RWPE2 (cell line): ENCODE results near the gene SLC29A3.

Experiments
- ATAC-seq: fragments of 200-7000 bp; cut with Tn5 transposase; 3 replicates; pipeline ENCODE4 v1.9.1; 2021; ENCODE audit warnings: low read depth
- DNase-seq: peaks from one replicate; pipeline ENCODE4 v3.0.0-alpha.2; 2020; ENCODE audit warnings: low spot score
- H3K27ac ChIP-seq: fragments of 450-650 bp; 2 replicates; pipeline ENCODE4 v1.5.1; 2017; ENCODE audit warnings: mild to moderate bottlenecking; ENCODE audit not compliant: poor library complexity, severe bottlenecking
- H3K27me3 ChIP-seq: fragments of 250-450 bp; sonication (Bioruptor Pico); 2 replicates; pipeline ENCODE4 v1.5.1; 2021; ENCODE audit warnings: mild to moderate bottlenecking, moderate library complexity; ENCODE audit not compliant: insufficient read depth, poor library complexity, severe bottlenecking
- H3K36me3 ChIP-seq: fragments of 250-450 bp; sonication (Bioruptor Pico); 2 replicates; pipeline ENCODE4 v1.5.1; 2020; ENCODE audit warnings: low read depth, mild to moderate bottlenecking, moderate library complexity
- H3K4me1 ChIP-seq: fragments of 250-450 bp; sonication (Bioruptor Pico); 2 replicates; pipeline ENCODE4 v1.5.1; 2021; ENCODE audit warnings: mild to moderate bottlenecking, moderate library complexity; ENCODE audit not compliant: insufficient read depth, poor library complexity, severe bottlenecking
- H3K4me3 ChIP-seq: fragments of 250-450 bp; sonication (Bioruptor Pico); 2 replicates; pipeline ENCODE4 v1.5.1; 2021; ENCODE audit warnings: mild to moderate bottlenecking, moderate library complexity; ENCODE audit not compliant: severe bottlenecking
- H3K9me3 ChIP-seq: fragments of 250-450 bp; sonication (Bioruptor Pico); 2 replicates; pipeline ENCODE4 v1.5.1; 2021; ENCODE audit warnings: mild to moderate bottlenecking, moderate library complexity; ENCODE audit not compliant: severe bottlenecking
- TF ChIP-seq, protein P1 (sequence below): fragments of 450-650 bp; IDR thresholded peaks from one replicate; pipeline ENCODE4 v1.5.1; 2017; ENCODE audit warnings: mild to moderate bottlenecking, moderate library complexity; ENCODE audit not compliant: poor library complexity, severe bottlenecking

The SLC29A3 gene

DNA sequence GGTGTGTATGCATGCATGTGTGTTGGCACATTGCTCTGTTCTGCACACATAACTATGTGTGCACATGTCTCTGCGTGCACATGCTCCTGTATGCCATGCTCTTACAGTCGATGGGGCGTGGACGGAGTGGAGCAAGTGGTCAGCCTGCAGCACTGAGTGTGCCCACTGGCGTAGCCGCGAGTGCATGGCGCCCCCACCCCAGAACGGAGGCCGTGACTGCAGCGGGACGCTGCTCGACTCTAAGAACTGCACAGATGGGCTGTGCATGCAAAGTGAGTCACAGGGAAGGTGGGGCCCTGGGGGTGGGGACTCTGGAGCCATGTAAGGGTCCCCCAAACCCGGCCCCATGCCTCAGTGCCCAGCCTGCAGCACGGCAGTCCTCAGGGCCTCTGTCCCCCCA, 30.6 kb upstream of the SLC29A3 start:
- Histone ChIP-seq H3K4me3 (no peak overlapping the region), H3K4me1 (no peaks in the 10 kb centered on the region), H3K9me3 (no peaks in the 10 kb centered on the region), H3K27ac (no peak overlapping the region), H3K27me3 (no peaks in the 10 kb centered on the region), H3K36me3 (no peaks in the 10 kb centered on the region)
- no peak for ATAC-seq
- TF ChIP-seq, protein P1, sequence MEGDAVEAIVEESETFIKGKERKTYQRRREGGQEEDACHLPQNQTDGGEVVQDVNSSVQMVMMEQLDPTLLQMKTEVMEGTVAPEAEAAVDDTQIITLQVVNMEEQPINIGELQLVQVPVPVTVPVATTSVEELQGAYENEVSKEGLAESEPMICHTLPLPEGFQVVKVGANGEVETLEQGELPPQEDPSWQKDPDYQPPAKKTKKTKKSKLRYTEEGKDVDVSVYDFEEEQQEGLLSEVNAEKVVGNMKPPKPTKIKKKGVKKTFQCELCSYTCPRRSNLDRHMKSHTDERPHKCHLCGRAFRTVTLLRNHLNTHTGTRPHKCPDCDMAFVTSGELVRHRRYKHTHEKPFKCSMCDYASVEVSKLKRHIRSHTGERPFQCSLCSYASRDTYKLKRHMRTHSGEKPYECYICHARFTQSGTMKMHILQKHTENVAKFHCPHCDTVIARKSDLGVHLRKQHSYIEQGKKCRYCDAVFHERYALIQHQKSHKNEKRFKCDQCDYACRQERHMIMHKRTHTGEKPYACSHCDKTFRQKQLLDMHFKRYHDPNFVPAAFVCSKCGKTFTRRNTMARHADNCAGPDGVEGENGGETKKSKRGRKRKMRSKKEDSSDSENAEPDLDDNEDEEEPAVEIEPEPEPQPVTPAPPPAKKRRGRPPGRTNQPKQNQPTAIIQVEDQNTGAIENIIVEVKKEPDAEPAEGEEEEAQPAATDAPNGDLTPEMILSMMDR, result no peak
- DNase-seq, result no peak

DNA sequence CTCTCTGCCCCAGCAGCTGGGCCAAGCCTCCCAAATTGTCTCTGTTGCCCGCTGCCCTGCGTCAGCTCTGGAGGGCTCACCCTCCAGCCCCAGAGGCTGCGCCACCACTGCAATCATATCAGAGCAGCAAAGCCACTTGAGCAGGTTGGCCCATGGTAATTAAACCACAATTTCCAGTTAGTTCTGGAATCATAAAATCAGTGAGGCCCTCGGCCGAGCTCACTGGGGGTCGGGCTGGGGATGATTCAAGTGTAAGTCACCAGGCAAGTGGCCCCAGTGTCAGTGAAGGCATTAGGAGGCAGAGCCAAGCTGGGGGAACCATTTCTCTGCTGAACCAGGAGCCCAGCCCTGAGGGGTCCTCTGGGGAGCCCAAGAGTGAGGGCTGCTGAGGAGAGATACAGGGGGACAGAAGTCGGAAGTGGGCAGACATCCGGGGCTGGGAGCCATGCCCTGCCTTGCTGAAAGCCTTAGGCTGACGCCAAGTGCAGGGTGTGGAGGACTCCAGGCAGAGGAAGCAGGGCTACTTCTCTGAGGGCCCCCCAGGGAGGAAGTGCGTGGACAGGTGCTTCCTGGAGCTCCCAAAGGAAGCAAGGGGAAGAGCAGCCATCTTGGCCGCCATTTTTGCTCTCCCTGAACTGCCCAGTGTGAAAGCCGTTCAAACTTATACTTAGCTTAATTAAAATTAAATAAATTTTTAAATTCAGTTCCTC, 29.5 kb upstream of the SLC29A3 start:
- no peaks in the 10 kb centered on the region for H3K4me1 ChIP-seq
- H3K4me3 ChIP-seq, result no peak overlapping the region
- no peak for DNase-seq
- no peak for ATAC-seq
- TF ChIP-seq, protein P1, result no peak
- H3K27me3 ChIP-seq, result no peaks in the 10 kb centered on the region
- H3K27ac ChIP-seq, result no peak overlapping the region
- H3K36me3 ChIP-seq, result no peaks in the 10 kb centered on the region
- H3K9me3 ChIP-seq, result no peaks in the 10 kb centered on the region

DNA sequence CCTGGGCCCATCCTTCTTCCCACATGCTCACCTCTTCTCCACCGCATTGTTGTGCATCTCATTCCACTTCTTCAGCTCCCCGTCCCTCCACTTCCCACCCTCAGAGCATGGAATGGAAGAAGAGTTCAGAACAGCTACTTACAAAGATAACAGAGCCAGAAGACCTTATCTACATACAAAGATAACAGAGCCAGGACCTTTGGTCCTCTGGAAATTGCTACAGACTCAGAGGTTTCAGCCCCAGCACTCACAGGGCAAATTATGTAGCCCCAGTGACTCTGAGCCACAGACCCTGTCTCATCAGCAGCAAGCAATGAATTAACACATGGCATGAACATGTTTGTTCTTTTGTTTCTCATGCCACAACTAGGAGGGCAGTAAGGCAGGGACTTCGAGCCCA, 28.7 kb upstream of the SLC29A3 start:
- Histone ChIP-seq H3K36me3 (no peaks in the 10 kb centered on the region), H3K4me1 (no peaks in the 10 kb centered on the region), H3K27ac (no peak overlapping the region), H3K4me3 (no peak overlapping the region), H3K27me3 (no peaks in the 10 kb centered on the region), H3K9me3 (no peaks in the 10 kb centered on the region)
- DNase-seq, result no peak
- TF ChIP-seq, protein P1, result no peak
- ATAC-seq, result no peak

DNA sequence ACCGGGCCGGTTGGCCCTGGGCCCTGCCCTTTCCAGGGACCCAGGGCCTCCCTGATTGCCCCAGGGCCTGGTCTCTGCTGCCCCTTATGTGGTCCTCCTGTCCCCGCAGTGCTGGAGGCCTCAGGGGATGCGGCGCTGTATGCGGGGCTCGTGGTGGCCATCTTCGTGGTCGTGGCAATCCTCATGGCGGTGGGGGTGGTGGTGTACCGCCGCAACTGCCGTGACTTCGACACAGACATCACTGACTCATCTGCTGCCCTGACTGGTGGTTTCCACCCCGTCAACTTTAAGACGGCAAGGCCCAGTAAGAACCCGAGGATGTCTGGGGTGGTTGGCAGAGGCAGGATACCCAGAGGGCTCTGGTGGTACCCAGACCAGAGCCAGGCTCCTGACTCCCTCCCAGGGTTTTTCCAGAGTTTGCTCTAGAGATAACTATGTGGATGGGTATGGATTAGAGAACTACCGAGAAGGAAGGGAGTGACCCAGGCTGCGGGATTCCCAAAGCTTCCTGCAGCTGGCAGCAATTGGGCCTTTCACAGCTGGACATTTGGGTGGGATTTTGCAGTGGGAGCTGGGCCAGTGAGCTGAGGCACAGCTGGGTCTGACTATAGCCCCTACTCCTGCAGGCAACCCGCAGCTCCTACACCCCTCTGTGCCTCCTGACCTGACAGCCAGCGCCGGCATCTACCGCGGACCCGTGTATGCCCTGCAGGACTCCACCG, 28.1 kb upstream of the SLC29A3 start:
- Histone ChIP-seq H3K9me3 (no peaks in the 10 kb centered on the region), H3K27me3 (no peaks in the 10 kb centered on the region), H3K36me3 (no peaks in the 10 kb centered on the region), H3K4me3 (no peak overlapping the region), H3K27ac (no peak overlapping the region), H3K4me1 (no peaks in the 10 kb centered on the region)
- ATAC-seq, result no peak
- TF ChIP-seq, protein P1, result no peak
- no peak for DNase-seq

DNA sequence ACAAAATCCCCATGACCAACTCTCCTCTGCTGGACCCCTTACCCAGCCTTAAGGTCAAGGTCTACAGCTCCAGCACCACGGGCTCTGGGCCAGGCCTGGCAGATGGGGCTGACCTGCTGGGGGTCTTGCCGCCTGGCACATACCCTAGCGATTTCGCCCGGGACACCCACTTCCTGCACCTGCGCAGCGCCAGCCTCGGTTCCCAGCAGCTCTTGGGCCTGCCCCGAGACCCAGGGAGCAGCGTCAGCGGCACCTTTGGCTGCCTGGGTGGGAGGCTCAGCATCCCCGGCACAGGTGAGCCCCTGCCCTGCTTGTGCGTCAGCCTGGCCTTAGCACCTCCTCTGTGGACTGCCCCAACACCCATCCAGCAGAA, 27.5 kb upstream of the SLC29A3 start:
- no peak overlapping the region for H3K4me3 ChIP-seq

More for the DNA sequence above, 27.5 kb upstream of the SLC29A3 start:
- H3K27ac ChIP-seq, result no peak overlapping the region
- H3K9me3 ChIP-seq, result no peaks in the 10 kb centered on the region
- no peaks in the 10 kb centered on the region for H3K4me1 ChIP-seq
- TF ChIP-seq, protein P1, result no peak
- ATAC-seq (no peak), DNase-seq (no peak)
- H3K27me3 ChIP-seq, result no peaks in the 10 kb centered on the region
- H3K36me3 ChIP-seq, result no peaks in the 10 kb centered on the region
